ENCODE results near the gene MB.

The MB gene

GRCh38 chr22:35569916-35570315 lies 47.2 kb downstream of the MB start:
- DNase-seq = no peak

- no peak for DNase-seq
Observed at GRCh38 chr22:35568751-35569739, 48.1 kb downstream of the MB start.

- no peak for DNase-seq
Observed at GRCh38 chr22:35567351-35568141, 49.6 kb downstream of the MB start.

- DNase-seq = no peak
Observed at GRCh38 chr22:35564975-35565867, 51.9 kb downstream of the MB start.

DNA sequence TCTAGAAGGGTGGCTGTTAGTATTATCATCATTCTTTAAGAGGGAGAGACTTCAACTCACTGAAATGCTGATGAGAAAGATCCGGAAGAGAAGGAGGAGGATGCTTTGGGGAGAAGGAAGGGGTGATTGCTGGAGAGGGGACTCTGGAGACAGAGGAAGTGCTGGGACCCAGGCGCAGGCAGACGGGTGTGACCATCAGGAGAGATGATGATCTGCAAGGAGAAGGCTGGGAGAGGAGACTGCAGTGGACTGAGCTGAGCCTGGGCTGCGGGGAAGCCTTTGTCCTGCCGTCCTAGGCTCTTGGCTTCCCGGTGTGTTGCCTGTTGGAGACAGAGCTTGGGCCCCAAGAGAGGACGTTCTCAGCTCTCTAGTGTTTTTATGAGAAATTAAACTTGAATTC lies 53.9 kb downstream of the MB start:
- DNase-seq = no peak

DNA sequence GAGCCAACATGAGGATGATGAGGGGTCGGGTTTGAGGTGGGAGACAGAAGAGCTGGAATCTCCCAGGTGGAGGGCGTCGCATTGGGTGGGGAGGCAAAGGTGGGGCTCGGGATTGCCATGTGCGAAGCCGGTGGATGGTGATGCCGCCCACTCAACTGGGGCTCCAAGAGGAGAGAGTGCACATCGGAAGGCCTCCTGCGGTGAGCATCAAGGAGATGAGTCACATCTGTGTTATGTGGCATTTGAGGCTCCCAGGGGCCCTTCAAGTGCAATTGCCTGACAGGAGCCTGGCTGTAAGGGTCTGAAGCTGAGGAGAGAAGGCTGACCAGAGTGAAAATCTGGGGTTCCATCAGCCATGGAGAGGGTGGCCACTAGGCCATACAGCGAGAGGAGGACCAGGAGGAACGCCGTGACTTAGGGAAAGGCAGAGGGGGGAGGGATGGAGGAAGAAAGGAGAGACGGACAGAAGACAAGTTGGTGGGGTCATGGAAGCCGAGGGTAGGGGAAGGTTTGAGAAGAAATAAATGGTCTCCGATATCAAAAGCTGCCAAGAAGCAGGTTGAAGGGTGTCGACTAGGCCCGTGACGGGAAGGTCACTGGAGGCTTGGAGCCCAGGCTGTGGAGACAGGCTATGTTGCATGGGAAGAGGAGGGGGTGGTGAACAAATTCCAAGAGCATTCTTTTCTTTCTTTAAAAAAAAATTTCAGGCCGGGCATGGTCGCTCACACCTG lies 55.2 kb downstream of the MB start:
- no peak for DNase-seq

DNA sequence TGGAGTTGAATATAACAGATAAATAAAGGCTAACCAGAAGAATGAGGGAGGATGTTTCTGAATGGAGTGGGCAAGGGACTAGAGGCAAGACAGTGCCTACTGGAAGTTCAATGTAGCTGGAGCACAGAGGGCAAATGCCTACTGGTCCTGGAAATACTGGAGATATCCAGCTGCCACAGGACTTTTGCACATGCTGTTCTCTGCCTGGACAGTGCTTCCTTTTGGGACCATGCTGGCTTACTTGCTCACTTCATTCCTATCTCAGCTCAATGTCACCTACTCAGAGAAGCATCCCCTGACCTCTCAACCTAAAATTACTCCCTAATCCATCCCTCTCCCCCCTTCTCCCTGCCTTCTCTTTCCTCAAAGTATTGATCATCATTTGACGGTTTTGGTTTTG lies 56.3 kb downstream of the MB start:
- DNase-seq = no peak

DNA sequence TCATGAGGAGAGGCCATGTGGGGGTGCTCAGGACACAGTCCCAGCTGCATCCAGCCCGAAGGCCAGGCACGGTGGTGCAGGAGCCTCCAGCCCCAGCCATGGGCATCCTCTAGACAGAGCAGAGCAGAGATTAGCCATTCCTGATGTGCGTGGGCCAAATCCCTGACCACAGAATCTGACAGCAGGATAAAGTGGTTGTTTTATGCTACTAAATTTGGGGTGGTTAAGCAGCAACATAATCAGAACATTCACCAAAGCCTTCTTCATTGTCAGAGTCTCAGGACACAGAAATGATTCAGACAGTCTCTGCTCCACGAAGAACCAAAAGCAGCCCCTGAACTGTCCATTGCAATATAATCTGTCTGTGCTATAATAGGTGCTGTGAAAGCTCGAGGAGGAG lies 56.8 kb downstream of the MB start:
- DNase-seq = no peak

- no peak for DNase-seq
Observed at GRCh38 chr22:35559354-35560005, 57.6 kb downstream of the MB start.

- DNase-seq = no peak
Observed at GRCh38 chr22:35558719-35559118, 58.4 kb downstream of the MB start.

DNA sequence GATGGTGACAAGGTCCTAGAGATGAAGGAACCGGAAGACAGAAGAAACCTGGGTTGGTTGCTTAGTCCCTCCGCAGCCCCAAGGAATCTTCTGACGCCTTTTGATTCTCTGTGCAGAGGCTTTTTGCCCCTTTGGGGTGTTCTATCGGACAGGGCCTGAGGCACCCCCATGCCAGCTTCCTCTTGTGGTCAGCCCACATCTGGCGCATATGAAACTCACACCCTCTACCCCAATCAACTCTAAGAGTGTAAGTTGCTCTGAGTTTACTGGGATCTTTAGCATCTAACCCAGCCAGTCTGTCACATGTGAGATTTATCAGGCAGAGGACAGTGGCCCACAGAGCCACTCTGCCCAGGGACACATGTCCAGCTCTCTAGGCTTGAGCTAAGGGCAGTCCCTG lies 59.1 kb downstream of the MB start:
- no peak for DNase-seq

Data from NCI-H1930 (cell line).